Midbrain (tissue), 1 donor: Measurements from ENCODE around the gene SNAP47.

ENCODE experiments used
- DNase-seq: peaks from one replicate; lab custom pipeline; 2025; lab: John Stamatoyannopoulos, UW

The SNAP47 gene

GRCh38 chr1:227785805-227786671, 50.8 kb downstream of the SNAP47 start:
- peak; percentile 1 for DNase-seq

GRCh38 chr1:227786673-227787512, 51.7 kb downstream of the SNAP47 start:
- no peak for DNase-seq

- peak; percentile 33 for DNase-seq
These were observed 52.5 kb downstream of the SNAP47 start for GRCh38 chr1:227787513-227788270.

GRCh38 chr1:227788271-227789083, 53.2 kb downstream of the SNAP47 start:
- DNase-seq, result no peak

- DNase-seq, result no peak
These were observed 54.1 kb downstream of the SNAP47 start for GRCh38 chr1:227789084-227790033.

DNA sequence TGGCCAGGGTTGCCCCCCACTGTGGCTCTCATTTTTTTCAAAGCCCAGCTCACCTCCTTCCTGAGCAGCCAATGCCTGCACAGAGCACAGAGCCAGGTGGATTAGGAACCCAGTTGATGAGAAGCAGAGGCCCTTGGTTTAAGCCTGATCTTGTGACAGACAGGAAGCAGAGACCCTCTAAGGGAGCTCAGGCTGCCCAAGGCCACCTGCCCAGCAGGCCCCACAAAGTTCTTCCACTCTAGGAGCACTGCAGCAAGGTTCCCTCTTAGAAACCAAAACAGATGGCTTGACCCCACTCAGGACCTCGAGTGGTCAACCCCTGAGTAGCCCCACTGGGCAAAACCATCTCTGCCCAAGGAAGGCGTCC, 54.8 kb downstream of the SNAP47 start:
- no peak for DNase-seq

- DNase-seq, result no peak
These were observed 55.6 kb downstream of the SNAP47 start for GRCh38 chr1:227790868-227791267.

GRCh38 chr1:227791425-227792143, 56.3 kb downstream of the SNAP47 start:
- no peak for DNase-seq

DNA sequence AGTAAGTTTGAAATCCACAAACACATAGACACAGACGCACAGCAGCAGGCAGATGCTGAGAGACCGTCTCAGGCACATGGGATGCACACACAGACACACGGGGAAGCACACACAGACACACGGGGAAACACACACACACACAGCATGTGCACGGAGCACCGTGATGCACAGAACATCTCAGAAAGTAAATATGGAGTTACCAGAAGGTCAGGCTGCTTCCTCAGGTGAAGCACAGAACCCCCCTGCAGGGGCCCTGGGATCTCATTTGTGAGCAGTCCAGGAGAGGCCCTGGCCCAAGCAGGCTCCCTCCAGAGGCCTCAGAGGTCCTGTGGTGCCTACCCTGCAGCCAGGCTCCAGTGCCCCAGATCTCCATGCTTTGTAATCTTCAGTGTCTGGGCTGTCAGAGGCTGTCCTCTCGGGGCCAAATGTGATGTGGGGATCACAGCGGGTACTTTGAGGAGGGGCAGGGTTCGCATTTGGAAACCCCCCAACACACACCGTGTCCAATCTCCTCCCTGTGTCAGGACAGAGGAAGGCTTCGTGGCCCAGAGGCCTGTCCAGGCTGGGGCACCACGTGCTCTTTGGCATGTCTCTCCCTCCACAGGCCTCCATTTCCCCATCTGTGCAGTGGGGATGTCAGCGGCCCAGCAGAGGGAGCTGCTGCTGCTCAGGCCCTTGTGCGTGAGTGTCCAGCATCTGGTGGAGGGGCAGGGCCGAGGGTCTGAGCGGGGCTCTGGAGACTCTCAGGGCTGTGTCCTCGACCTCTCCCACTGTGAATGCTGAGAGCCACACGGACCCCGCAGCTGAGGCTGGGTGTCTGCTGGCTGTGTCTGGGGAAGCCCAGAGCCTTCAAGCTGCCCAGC, 57.2 kb downstream of the SNAP47 start:
- DNase-seq, result no peak

DNA sequence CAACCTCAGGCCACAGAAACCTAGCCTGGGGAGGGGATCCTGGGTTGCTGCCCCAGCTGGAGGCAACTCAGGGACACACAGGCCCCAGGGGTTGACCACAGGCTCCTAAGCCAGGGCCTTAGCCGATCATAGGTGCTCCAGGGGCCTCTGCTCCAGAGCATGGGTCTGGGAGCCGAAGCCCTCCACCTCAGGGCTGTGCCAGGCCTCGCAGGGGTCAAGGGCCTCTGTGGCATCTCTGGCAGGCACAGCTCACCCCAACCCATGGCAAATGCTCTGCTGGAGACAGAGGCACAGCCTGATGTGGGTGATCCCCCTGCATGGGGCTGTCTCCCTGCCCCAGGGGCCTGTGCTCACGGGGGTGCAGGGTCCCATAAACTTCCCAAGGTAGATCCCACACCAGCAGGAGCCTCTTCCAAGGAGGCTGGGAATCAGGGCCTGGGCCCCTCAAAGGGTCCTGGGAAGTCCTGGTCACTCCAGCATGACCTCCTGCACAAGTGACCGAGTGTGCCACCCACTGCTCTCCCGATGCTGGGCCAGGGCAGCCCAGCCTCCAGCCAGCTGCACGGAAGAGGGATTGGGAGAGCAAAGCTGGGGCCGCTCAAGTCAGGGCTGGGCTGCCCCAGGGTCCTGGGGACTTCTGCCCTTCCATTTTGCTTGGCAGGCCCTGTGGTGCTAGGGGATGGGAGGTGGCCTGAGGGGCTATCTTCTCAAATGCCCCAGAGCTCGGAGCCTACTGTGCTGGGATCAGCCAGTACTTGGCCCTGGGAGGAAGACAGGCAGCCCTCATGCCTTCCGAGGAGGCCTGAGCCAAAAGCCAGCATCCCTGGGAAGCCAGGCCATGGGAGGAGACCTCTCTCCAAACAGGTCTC, 58.1 kb downstream of the SNAP47 start:
- no peak for DNase-seq

DNA sequence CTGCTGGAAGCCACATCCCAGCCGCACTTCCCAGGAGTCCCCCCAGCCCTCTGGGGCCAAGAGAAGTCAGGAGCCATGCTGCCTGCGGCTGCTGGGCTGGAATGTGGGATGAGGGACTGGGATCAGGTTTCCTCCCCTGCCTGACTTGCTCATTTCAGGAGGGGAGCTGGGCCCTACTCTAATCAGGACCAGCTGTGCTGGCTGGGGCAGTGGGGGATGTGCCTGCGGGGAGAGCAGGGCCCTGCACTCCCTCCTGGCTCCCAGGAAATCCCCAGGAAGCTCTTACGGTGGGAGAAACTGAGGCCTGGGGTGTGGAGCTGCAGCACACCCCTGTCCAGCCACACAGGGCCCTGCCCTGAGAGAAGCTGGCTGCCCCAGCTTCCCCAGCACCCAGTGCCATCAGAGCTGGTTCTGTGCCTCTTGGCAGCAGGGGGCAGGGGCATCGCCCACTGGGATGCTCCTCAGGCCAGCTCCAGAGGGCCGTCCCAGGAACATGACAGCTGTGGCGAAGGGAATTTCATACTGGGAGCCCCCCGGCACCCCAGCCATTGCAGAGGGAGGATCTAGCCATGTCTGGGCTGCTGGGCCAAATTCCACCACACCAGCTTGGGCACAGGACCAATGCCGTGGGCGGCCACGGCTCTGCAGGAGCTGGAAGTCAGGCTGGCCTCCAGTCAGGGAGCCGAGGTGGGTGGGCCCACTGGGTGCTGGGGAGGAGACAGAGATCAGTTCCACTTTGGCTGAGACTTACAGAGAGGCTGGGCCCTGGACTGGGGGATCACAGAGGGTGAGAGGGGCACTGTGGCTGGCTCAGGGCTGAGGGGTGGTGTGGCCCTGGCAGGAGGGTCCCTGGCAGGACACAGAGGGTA, 58.9 kb downstream of the SNAP47 start:
- DNase-seq, result no peak

GRCh38 chr1:227794817-227795192, 59.6 kb downstream of the SNAP47 start:
- DNase-seq, result no peak

DNA sequence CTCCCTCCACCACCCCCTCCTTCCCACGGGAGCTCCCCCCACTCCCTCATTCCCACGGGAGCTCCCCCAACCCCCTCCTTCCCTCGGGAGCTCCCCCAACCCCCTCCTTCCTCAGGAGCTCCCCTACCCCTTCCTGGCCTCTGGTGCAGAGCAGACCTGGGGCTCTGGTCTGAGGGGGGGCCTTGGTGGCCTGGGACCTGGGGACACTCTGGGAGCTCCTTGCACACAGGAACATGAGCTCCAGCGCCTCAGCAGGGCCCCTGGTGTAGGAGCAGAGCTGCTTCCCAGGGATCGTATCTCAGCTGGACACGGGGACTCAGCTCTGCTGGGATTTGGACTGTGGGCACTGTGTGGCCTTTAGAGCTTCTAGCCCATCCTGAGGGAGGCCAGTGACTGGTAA, 60.5 kb downstream of the SNAP47 start:
- DNase-seq, result no peak

DNA sequence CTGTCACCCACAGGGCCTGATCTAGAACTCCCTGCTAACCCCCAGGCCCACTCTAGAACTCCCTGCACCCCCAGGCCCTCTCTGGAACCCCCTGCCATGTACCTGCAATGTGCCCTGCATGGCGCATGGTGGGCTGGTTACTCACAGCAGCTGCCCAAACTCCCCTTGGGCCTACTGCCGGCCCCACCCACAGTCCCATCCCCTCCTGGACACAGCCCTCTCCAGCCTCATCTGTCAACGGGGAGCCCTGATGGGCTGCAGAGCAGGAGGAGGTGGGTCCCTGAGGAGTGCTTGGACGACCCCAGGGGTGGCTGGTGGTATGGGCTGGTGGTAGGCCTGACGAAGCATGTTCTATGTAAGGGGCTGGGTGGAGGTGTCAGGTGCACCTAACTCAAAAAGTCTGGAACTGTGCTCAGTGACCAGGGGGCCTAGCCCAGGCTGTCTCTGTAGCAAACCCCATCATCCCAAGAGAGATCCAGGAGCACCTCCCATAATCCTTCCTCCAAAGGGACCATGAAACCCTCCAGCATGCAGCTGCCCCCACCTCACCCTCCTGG, 61.2 kb downstream of the SNAP47 start:
- DNase-seq, result no peak

DNA sequence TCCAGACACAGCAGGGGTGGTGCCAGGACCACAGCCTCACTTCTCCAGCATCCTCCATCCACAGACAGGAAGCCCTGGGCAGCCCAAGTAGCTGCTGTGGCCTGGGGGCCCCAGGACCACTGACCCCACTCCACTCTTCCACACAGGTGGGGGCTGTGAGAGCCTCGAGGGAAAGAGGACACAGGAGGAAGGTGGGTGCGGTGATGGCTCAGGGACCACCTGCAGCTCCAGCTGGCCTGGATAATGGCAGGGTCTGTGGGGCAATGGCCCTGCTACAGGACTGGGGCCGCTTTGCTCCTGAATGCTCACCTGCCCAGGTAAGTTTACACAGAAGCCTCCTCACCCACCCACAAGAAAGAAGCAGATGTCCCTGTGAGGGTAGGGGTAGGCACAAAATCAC, 61.9 kb downstream of the SNAP47 start:
- no peak for DNase-seq

- no peak for DNase-seq
These were observed 62.4 kb downstream of the SNAP47 start for GRCh38 chr1:227797625-227798024.
